ENCODE results near the gene CRMP1. TPM values are rescaled to one million over a fixed set of nuclear protein-coding genes. Genes with fewer than 3 reads are reported as not detected.

The CRMP1 gene
- total RNA-seq, 1 donor from 2014 or later = 6.2 TPM

DNA sequence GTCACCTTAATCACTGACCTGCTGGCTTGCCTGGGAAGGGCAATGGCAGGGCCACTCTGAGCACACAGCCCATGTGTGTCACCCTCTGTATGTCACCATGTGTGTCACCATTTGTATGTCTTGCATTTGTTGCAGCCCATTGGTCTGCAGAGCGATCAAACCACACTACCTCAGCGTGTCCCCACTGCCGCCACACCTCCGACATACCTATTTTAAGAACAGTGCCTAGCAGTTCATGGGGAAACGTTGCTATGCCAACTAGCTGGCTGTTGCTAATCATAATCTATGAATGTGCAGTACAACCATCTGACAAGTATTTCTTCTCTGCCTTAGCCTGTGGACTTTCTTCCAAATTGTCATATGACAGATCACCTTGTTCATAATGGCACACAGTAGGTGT, 8.0 kb upstream of the CRMP1 start:
- no peak overlapping the region for H3K4me3 ChIP-seq

DNA sequence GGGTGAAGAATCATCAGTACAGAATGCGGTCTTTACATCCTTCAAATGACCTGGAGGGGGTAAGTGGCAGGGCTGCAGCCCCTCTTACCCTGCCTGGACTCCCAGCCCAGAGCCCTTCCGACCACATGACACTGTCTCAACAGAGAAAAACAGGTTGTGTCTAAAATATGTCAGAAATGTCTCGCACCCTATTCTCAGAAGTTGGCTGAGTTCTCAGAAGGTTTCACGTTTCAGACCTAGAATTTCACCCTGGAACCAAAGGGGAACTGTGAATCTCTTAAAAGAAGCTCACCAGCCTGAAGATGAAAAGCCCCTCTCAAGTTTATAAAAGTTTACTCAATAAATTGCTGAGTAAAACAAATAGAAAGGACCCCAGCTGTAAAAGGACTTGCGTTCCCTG, 7.0 kb upstream of the CRMP1 start:
- DNase-seq (no peak), ATAC-seq (no peak)
- no peak overlapping the region for H3K27ac ChIP-seq
- peaks cover 31% of the 10 kb centered on the region for H3K27me3 ChIP-seq (ENCODE audit: low read depth)
- H3K9me3 ChIP-seq = peaks cover 4% of the 10 kb centered on the region
- no peaks in the 10 kb centered on the region for H3K4me1 ChIP-seq
- intact Hi-C loops (cut with DNase I) = no loop called here
- no peaks in the 10 kb centered on the region for H3K36me3 ChIP-seq
- TF ChIP-seq, protein P1, sequence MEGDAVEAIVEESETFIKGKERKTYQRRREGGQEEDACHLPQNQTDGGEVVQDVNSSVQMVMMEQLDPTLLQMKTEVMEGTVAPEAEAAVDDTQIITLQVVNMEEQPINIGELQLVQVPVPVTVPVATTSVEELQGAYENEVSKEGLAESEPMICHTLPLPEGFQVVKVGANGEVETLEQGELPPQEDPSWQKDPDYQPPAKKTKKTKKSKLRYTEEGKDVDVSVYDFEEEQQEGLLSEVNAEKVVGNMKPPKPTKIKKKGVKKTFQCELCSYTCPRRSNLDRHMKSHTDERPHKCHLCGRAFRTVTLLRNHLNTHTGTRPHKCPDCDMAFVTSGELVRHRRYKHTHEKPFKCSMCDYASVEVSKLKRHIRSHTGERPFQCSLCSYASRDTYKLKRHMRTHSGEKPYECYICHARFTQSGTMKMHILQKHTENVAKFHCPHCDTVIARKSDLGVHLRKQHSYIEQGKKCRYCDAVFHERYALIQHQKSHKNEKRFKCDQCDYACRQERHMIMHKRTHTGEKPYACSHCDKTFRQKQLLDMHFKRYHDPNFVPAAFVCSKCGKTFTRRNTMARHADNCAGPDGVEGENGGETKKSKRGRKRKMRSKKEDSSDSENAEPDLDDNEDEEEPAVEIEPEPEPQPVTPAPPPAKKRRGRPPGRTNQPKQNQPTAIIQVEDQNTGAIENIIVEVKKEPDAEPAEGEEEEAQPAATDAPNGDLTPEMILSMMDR (IDR thresholded peaks at IDR 0.05) = no peak
- H3K4me3 ChIP-seq = no peak overlapping the region

More for the DNA sequence above, 8.0 kb upstream of the CRMP1 start:
- no peaks in the 10 kb centered on the region for H3K4me1 ChIP-seq
- H3K27ac ChIP-seq = no peak overlapping the region
- ATAC-seq (no peak), DNase-seq (no peak)
- H3K9me3 ChIP-seq = peaks cover 4% of the 10 kb centered on the region
- TF ChIP-seq, protein P1 (IDR thresholded peaks at IDR 0.05) = no peak
- H3K27me3 ChIP-seq (ENCODE audit: low read depth) = peaks cover 24% of the 10 kb centered on the region
- intact Hi-C loops (cut with DNase I) = no loop called here
- no peaks in the 10 kb centered on the region for H3K36me3 ChIP-seq

DNA sequence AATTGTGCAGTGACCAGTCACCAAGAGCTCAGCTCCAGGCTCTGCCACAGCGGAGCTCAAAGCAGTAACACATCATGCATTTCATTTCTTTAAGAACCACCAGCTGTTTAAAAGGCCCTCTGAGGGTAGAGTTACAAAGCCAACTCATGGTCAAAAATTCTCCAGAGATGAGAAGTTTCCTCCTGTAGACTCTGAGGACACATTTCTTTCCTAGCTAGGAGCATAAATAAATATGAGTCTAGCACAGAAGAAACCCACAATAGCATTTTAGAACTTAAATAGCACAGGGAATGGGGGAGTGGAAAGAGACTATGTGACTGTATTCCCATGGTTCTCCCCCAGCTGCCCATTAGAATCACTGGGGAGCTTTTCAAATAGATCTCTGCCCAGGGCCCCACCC, 6.5 kb upstream of the CRMP1 start:
- intact Hi-C loops (cut with DNase I) = no loop called here
- no peak for ATAC-seq
- Histone ChIP-seq H3K4me1 (no peaks in the 10 kb centered on the region), H3K9me3 (peaks cover 4% of the 10 kb centered on the region), H3K27me3 (ENCODE audit: low read depth) (peaks cover 36% of the 10 kb centered on the region), H3K27ac (no peak overlapping the region), H3K4me3 (no peak overlapping the region), H3K36me3 (no peaks in the 10 kb centered on the region)
- DNase-seq = no peak
- TF ChIP-seq, protein P1 (IDR thresholded peaks at IDR 0.05) = no peak

- ATAC-seq (no peak), DNase-seq (no peak)
- TF ChIP-seq, protein P1 (IDR thresholded peaks at IDR 0.05) = no peak
- no peaks in the 10 kb centered on the region for H3K4me1 ChIP-seq
- intact Hi-C loops (cut with DNase I) = no loop called here
- no peak overlapping the region for H3K27ac ChIP-seq
- no peak overlapping the region for H3K4me3 ChIP-seq
- no peaks in the 10 kb centered on the region for H3K36me3 ChIP-seq
- peaks cover 49% of the 10 kb centered on the region for H3K27me3 ChIP-seq (ENCODE audit: low read depth)
- peaks cover 4% of the 10 kb centered on the region for H3K9me3 ChIP-seq
Measured at GRCh38 chr4:5897674-5898073, 4.8 kb upstream of the CRMP1 start.

GRCh38 chr4:5895287-5895686, 2.4 kb upstream of the CRMP1 start:
- TF ChIP-seq, protein P1 (IDR thresholded peaks at IDR 0.05) = no peak
- no peaks in the 10 kb centered on the region for H3K36me3 ChIP-seq
- intact Hi-C loops (cut with DNase I) = no loop called here

DNA sequence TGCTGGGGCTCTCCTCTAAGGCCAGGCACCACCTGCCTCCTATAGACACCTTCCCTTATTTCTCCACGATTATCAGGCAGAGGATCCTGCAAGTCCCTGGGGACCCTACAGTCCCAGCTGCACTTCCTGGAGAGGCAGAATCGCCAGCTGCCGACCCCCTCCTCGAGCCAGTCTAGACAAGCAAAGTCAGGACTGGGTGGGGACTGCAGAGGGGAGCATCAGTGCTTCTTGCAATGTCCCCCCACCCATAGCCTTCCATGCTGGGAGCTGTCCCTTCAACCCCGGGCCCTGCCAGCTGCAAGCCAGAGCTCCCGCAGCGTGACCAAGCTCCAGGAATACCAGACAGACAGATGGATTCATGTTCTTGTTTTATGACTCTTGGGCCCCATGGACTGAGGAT, 1.4 kb upstream of the CRMP1 start:
- Histone ChIP-seq H3K27ac (no peak overlapping the region), H3K4me1 (peaks cover 4% of the 10 kb centered on the region), H3K36me3 (no peaks in the 10 kb centered on the region), H3K4me3 (no peak overlapping the region), H3K9me3 (peaks cover 4% of the 10 kb centered on the region), H3K27me3 (ENCODE audit: low read depth) (peaks cover 73% of the 10 kb centered on the region)
- TF ChIP-seq, protein P1 (IDR thresholded peaks at IDR 0.05) = no peak
- intact Hi-C loops (cut with DNase I) = no loop called here
- DNase-seq (no peak), ATAC-seq (no peak)

More at GRCh38 chr4:5895287-5895686, 2.4 kb upstream of the CRMP1 start:
- DNase-seq (no peak), ATAC-seq (no peak)
- Histone ChIP-seq H3K4me3 (no peak overlapping the region), H3K27me3 (ENCODE audit: low read depth) (peaks cover 63% of the 10 kb centered on the region), H3K4me1 (peaks cover 4% of the 10 kb centered on the region), H3K27ac (no peak overlapping the region), H3K9me3 (peaks cover 4% of the 10 kb centered on the region)

Measured in lower lobe of right lung (tissue), 2 donors.